RKO (cell line): Measurements from ENCODE around the gene STX16.
A peak's percentile ranks its signal among the peaks of the same experiment; 100 is the strongest.
"Not testable (repeated sequence)": the region's sequence is repeated elsewhere in the genome, so short reads cannot be mapped to it uniquely, and the experiment has no call there.

Experiments used
- DNase-seq: peaks from one replicate; pipeline ENCODE4 v3.0.0-alpha.2; 2016; ENCODE audit warnings: low spot score

The STX16 gene

GRCh38 chr20:58637466-58638213 is 13.4 kb upstream of the STX16 start:
- DNase-seq = no peak

DNA sequence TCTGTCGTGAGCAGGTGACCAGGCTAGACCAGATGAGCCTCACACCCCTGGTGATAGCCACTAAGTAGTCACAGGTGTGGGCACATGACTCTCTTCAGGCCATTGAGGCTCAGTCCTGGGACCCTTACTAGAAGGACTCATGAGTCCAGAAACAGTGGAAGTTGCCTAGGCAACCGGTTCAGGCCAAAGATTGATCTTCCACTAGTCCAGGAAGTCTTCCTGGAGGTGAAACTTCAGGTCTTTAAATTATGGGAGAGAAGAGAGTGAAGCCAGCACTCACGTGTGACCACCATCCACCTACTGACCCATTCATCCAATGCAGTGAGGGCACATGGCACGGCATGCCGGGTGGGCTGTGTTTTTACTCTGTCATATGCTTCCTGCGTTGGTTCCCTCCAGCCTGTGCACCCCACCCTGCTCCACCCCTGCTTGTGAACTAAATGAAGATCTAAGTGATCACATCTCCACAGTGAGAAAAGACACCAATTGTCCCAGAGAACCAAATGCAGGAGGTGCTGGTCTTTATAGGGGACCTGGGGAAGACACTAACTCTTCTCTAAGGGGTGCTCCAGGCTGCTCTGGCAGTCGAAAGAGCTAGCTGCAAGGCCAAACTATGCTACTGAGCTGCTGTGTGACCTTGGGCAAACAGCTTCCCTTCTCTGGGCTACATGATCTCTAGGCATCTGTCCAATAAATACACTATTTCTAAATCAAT is 12.5 kb upstream of the STX16 start:
- no peak for DNase-seq

- DNase-seq = no peak
These were observed 11.6 kb upstream of the STX16 start for GRCh38 chr20:58639182-58640146.

DNA sequence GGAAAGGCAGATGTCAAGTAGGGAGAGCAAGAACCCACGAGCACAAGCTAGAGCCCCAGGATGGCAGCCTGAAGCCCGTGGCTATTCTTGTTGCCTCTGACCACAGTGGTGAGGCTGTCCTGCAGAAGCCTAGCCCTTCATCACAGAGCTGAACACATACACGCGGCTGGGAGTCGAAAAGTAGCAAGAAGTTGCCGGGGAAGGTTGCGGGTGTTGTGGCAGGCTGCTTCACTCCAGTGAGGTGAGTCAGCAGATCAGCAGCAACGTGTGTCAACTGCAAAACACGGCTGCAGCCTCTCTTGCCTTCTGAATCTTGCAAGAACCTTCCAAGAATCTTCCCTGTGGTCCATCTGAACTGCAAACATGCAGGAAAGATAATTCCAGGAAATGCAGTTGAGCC is 10.6 kb upstream of the STX16 start:
- DNase-seq = peak; percentile 46

- DNase-seq = no peak
These were observed 8.6 kb upstream of the STX16 start for GRCh38 chr20:58642441-58642840.

- not testable (repeated sequence) for DNase-seq
These were observed 8.2 kb upstream of the STX16 start for GRCh38 chr20:58642896-58643295.

DNA sequence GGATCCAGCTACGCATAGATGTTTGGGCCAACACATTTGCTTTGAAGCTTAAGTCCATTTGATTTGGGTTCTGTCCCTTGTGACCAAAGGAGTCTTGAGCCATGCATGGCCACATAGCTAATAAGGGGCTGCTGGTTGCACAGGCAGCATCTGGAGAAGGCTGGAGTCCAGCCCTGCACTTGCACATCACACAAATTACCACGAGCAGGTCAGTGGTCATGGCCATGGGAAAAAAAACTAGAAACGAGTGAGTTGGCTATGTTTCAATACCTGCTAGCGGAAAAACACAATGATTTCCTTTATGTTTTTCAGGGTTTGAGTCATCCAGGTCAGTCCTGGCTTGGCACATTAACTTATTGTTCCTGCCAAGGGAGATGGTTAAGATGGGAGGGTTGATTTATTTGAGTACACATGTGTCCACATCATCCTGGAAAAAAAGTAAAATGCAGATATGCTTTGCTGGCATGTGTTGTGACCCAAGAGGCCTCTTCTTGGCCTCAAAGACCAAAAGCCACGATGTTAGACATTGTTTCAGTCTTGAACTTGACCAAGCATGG is 5.6 kb upstream of the STX16 start:
- DNase-seq = no peak

GRCh38 chr20:58646257-58646656 is 4.8 kb upstream of the STX16 start:
- DNase-seq = no peak

DNA sequence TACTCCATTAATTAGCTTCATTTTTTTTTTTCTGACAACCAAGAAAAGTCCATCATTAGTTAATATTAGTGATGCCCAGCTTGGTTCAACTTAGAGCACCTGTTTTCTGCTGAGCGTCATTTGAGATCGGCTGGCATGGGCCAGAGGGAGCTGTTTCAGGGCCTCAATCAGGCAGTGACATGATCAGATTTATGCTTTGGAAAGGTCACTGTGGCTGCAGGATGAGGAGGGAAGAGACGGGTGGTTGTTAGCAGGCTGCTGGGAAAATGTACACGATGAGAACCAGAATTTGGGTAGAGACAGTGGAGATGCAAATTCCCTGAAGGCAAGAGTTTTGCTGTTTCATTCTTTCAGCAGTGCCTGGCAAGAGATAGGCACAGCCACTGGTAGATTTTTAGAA is 4.4 kb upstream of the STX16 start:
- no peak for DNase-seq

GRCh38 chr20:58647162-58647795 is 3.8 kb upstream of the STX16 start:
- no peak for DNase-seq

DNA sequence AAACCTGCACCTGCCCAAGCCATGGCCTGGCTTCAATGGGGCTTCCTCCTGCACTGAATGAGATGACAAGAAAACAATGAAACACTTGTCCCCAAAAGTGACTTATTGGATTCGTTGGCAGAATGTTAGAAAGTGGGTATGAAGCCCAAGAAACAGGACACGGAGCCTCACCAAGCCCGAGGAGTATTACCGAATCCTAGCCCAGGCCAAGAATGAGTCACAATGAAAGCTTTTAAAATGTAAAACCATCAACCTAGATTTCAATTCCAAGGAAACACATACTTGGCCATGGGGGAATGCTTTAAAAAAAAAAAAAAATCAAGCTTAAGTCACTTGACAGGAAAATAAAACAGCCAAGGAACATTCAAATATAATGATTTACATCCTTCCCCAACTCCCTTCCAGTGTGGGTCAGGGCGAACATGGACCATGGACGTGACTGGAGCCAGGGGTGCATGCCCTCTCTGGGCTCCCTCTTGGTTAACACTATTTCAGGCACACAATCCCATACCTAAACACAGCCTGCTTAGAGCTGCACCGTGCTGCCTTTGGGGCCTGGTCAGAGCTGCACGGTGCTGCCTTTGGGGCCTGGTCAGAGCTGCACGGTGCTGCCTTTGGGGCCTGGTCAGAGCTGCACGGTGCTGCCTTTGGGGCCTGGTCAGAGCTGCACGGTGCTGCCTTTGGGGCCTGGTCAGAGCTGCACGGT is 3.1 kb upstream of the STX16 start:
- DNase-seq = no peak

DNA sequence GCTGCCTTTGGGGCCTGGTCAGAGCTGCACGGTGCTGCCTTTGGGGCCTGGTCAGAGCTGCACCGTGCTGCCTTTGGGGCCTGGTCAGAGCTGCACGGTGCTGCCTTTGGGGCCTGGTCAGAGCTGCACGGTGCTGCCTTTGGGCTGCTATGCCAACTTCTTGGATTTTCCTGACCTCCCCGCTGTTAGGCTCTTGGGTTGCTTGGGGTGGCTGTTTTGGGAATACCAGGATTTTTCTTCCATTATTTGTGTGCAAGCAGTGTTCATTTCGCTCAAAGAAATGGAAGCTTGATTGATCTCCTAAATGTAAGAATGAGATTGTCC is 2.6 kb upstream of the STX16 start:
- not testable (repeated sequence) for DNase-seq

DNA sequence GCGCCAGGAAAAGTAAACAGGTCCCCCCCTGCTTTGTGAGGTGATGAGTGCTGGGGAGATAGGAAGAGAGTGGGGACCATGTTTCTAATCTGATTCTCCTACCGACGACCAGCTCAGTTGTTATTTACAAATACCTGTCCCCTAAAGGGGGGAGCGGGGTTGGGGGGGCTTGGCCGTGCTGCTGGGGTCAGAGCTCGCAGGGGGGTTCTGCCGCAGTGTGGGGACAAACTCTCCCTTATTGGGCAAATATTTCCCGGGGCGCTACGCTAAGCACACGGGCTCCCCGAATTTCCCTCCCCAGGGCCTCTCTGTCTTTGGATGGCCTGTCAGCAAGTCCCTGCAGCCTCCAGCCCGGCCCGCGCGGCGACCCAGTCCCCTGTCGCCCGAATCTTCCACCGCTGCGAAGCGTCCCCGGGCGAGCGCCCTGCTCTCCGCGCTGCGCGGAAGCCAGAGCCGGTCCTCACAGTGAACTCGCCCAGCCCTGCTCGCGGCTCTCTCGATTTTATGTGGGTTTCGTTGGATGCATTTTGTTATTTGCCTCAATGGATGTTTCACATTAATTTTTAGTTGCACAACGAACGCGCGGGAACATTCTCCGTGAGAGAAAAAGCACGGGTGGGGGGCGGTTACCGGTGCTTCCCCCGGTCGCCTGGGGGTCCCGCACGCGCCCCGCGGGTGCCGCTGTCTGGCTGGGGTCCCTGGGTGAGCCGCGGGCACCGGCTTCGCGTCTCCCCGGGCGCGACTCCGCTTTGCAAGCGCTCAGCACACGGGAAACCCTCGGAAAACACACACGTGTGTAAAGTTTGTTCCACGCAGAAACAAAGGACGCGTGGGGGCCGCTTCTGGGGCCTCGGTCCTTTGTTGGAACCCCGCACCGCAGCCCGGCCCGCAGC is 1.5 kb upstream of the STX16 start:
- no peak for DNase-seq

GRCh38 chr20:58650181-58650775 is 805 bp upstream of the STX16 start:
- no peak for DNase-seq

DNA sequence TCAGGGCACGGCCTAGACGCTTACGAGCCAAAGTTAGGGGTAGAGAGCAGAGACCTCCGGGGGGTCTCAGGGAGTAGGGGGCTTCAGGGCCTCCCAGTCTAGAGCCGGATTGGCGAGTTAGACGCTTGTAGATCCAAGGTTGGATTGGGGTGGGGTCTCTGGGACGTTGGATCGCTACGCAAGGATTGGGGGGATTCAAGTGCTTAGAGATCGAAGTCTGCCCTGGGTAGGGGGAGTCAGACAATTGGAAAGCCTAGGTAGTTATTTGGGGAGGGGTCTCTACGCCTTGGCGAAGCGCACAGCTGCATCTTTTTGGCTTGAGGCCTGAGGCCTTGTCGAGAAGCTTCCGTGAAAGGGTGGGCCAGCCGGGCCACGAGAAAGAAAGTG is 469 bp downstream of the STX16 start:
- no peak for DNase-seq

GRCh38 chr20:58651946-58652605 is 993 bp downstream of the STX16 start:
- peak; percentile 92 for DNase-seq

DNA sequence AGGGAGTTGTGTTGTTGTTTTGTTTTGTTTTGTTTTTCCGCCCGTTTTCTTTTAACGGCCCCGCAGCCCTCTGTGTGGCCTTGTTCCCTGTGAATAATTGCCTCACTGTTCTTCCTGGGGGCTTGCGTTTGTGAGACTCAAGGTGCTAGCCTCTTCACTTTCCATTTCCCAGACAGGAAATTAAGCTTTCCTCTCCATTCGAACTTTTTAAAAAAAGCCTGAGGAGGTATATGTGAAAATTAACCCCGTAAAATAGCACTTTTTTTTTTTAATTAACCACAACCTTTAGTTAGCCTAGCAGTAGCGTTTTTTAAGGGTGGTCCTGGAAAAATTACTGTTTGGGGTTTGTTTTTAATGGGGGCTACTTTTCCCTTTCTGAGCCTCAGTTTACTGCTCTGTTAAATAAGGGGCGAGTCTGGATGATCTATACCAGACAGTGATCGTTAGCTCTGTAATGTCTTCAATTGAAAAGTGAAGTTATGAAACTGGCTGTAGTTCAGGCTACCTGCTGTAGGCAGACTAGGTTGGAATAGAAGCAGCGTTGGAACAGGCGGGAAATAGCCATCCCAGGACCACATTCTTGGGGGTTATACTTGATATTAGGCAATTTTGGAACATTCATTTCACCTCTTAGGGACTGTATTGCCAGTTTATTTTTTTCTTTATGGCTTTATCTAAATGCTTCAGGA is 1.7 kb downstream of the STX16 start:
- peak; percentile 68 for DNase-seq

DNA sequence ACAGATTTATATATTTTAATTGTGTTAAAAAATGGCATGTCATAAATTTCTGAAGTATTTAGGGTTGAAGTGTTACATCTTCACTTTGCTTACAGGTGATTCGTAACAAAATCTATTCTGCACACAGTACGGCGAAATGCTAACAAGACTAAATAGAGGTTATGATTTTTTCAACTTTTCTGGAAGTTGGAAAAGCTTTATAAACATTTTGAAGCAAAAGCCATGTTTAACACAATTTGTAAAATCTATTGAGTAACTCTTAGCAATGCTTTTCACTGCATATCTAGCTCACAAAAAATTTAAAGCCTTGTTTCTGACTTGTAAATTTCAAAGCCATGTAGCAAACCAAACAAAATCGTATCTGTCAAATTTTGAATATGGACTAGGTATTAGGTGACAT is 3.3 kb downstream of the STX16 start:
- DNase-seq = no peak
